HG02642 (cell line): Measurements from ENCODE around the gene UBL5.
"Not testable (repeated sequence)": the region's sequence is repeated elsewhere in the genome, so short reads cannot be mapped to it uniquely, and the experiment has no call there.

Experiments used
- ATAC-seq: cut with Tn5 transposase; IDR thresholded peaks from one replicate; pipeline ENCODE4 v1.9.1; 2021; ENCODE audit warnings: mild to moderate bottlenecking; ENCODE audit not compliant: unreplicated experiment, poor library complexity

UBL5 gene

GRCh38 chr19:9827289-9828238 lies at the start of gene UBL5:
TSS of gene UBL5 (plus strand) at chr19:9827918. CDS start at chr19:9828338, 420 bp downstream.
- ATAC-seq = peak; percentile 90

GRCh38 chr19:9782338-9782737 lies 45.4 kb upstream of the UBL5 start:
- ATAC-seq = no peak

- not testable (repeated sequence) for ATAC-seq
Measured at GRCh38 chr19:9784163-9784496, 43.6 kb upstream of the UBL5 start.

GRCh38 chr19:9785367-9786331 lies 42.1 kb upstream of the UBL5 start:
- peak; percentile 72 for ATAC-seq

- ATAC-seq = no peak
Measured at GRCh38 chr19:9786342-9786741, 41.4 kb upstream of the UBL5 start.

GRCh38 chr19:9786819-9787218 lies 40.9 kb upstream of the UBL5 start:
- no peak for ATAC-seq

- not testable (repeated sequence) for ATAC-seq
Measured at GRCh38 chr19:9788604-9789003, 39.1 kb upstream of the UBL5 start.

GRCh38 chr19:9789066-9789465 lies 38.7 kb upstream of the UBL5 start:
- no peak for ATAC-seq

GRCh38 chr19:9789579-9789978 lies 38.1 kb upstream of the UBL5 start:
- ATAC-seq = not testable (repeated sequence)

- not testable (repeated sequence) for ATAC-seq
Measured at GRCh38 chr19:9791073-9791367, 36.7 kb upstream of the UBL5 start.

GRCh38 chr19:9791552-9792205 lies 36.0 kb upstream of the UBL5 start:
- peak; percentile 36 for ATAC-seq

- peak; percentile 29 for ATAC-seq
Measured at GRCh38 chr19:9792206-9793070, 35.3 kb upstream of the UBL5 start.

- peak; percentile 25 for ATAC-seq
Measured at GRCh38 chr19:9793071-9793591, 34.6 kb upstream of the UBL5 start.

GRCh38 chr19:9796113-9796773 lies 31.5 kb upstream of the UBL5 start:
- ATAC-seq = peak; percentile 53

- ATAC-seq = no peak
Measured at GRCh38 chr19:9797871-9798270, 29.8 kb upstream of the UBL5 start.

- no peak for ATAC-seq
Measured at GRCh38 chr19:9799162-9799561, 28.6 kb upstream of the UBL5 start.

GRCh38 chr19:9801976-9802375 lies 25.7 kb upstream of the UBL5 start:
- no peak for ATAC-seq

GRCh38 chr19:9806803-9807202 lies 20.9 kb upstream of the UBL5 start:
- no peak for ATAC-seq
